MM.1S (cell line): ENCODE results near the gene FIP1L1.

Experiments
- DNase-seq: peaks from one replicate; pipeline ENCODE4 v3.0.0-alpha.2; 2015
- H2AFZ ChIP-seq: fragments of 300-600 bp; sonication (generic); 2 replicates; pipeline ENCODE4 v1.6.0; 2016; ENCODE audit warnings: antibody characterized with exemption, low read length
- H3F3A ChIP-seq: fragments of 300-600 bp; sonication (generic); 2 replicates; pipeline ENCODE4 v1.6.1; 2016; ENCODE audit warnings: mild to moderate bottlenecking, antibody characterized with exemption, low read length, moderate library complexity, mixed read lengths; ENCODE audit not compliant: insufficient read depth
- H3K27ac ChIP-seq: fragments of 300-600 bp; sonication (generic); 2 replicates; pipeline ENCODE4 v1.5.1; 2016; ENCODE audit warnings: mild to moderate bottlenecking, low read length
- H3K27me3 ChIP-seq: fragments of 300-600 bp; sonication (generic); replicated peaks from 2 replicates; pipeline ENCODE4 v1.6.0; 2016; ENCODE audit warnings: low read length; ENCODE audit not compliant: insufficient read depth
- H3K36me3 ChIP-seq: fragments of 300-600 bp; sonication (generic); replicated peaks from 2 replicates; pipeline ENCODE4 v1.6.1; 2016; ENCODE audit warnings: mild to moderate bottlenecking, low read length, mixed read lengths; ENCODE audit not compliant: insufficient read depth
- H3K4me1 ChIP-seq: fragments of 300-600 bp; sonication (generic); 2 replicates; pipeline ENCODE4 v1.6.1; 2016; ENCODE audit warnings: low read length, mixed read lengths
- H3K4me2 ChIP-seq: fragments of 300-600 bp; sonication (generic); 2 replicates; pipeline ENCODE4 v1.6.0; 2016; ENCODE audit warnings: low read depth, low read length
- H3K4me3 ChIP-seq: fragments of 300-600 bp; sonication (generic); 2 replicates; pipeline ENCODE4 v1.5.1; 2016; ENCODE audit warnings: low read length, mixed read lengths
- H3K79me2 ChIP-seq: fragments of 300-600 bp; sonication (generic); 2 replicates; pipeline ENCODE4 v1.6.1; 2016; ENCODE audit warnings: mixed run types, low read length, mixed read lengths
- H3K9ac ChIP-seq: fragments of 300-600 bp; sonication (generic); 2 replicates; pipeline ENCODE4 v1.6.1; 2016; ENCODE audit warnings: low read length, mixed read lengths
- H3K9me2 ChIP-seq: fragments of 300-600 bp; sonication (generic); replicated peaks from 2 replicates; pipeline ENCODE4 v1.6.1; 2016; ENCODE audit warnings: mild to moderate bottlenecking, low read length, mixed read lengths; ENCODE audit not compliant: insufficient read depth
- H3K9me3 ChIP-seq: fragments of 300-600 bp; sonication (generic); replicated peaks from 2 replicates; pipeline ENCODE4 v1.6.1; 2016; ENCODE audit warnings: mild to moderate bottlenecking, low read length, mixed read lengths; ENCODE audit not compliant: insufficient read depth
- H4K20me1 ChIP-seq: fragments of 300-600 bp; sonication (generic); 2 replicates; pipeline ENCODE4 v1.6.1; 2016; ENCODE audit warnings: mild to moderate bottlenecking, low read length, moderate library complexity, mixed read lengths; ENCODE audit not compliant: insufficient read depth
- CTCF ChIP-seq: fragments of 300-600 bp; sonication (generic); IDR thresholded peaks from 2 replicates; pipeline ENCODE4 v1.5.1; 2016; ENCODE audit warnings: antibody characterized with exemption, low read length, mixed read lengths
- EZH2 ChIP-seq: fragments of 300-600 bp; sonication (generic); optimal IDR thresholded peaks from 2 replicates; pipeline ENCODE3; 2017; ENCODE audit warnings: low read depth, mild to moderate bottlenecking, antibody characterized with exemption, low read length, mixed read lengths
- EZH2phosphoT487 ChIP-seq: fragments of 300-600 bp; sonication (generic); IDR thresholded peaks from 2 replicates; pipeline ENCODE4 v1.6.1; 2018; ENCODE audit warnings: antibody characterized with exemption, low read length

Gene FIP1L1

GRCh38 chr4:53497487-53498244 is 120.2 kb downstream of the FIP1L1 start:
- H3K4me2 ChIP-seq, result no peak overlapping the region
- no peak for DNase-seq
- no peaks in the 10 kb centered on the region for H3K36me3 ChIP-seq
- no peak overlapping the region for H2AFZ ChIP-seq
- no peaks in the 10 kb centered on the region for H3K79me2 ChIP-seq
- H3F3A ChIP-seq, result no peaks in the 10 kb centered on the region
- no peaks in the 10 kb centered on the region for H4K20me1 ChIP-seq
- no peaks in the 10 kb centered on the region for H3K9me3 ChIP-seq
- TF ChIP-seq EZH2phosphoT487 (no peak), EZH2 (no peak), CTCF (no peak)
- no peak overlapping the region for H3K27ac ChIP-seq
- no peaks in the 10 kb centered on the region for H3K4me1 ChIP-seq
- no peaks in the 10 kb centered on the region for H3K27me3 ChIP-seq
- no peaks in the 10 kb centered on the region for H3K9me2 ChIP-seq
- H3K4me3 ChIP-seq, result no peak overlapping the region
- no peak overlapping the region for H3K9ac ChIP-seq

- no peaks in the 10 kb centered on the region for H3K9me3 ChIP-seq
- TF ChIP-seq EZH2phosphoT487 (no peak), EZH2 (no peak), CTCF (no peak)
- H3K36me3 ChIP-seq, result no peaks in the 10 kb centered on the region
- no peaks in the 10 kb centered on the region for H3K27me3 ChIP-seq
- H3F3A ChIP-seq, result no peaks in the 10 kb centered on the region
- no peak overlapping the region for H3K4me3 ChIP-seq
- no peak overlapping the region for H3K27ac ChIP-seq
- no peaks in the 10 kb centered on the region for H3K4me1 ChIP-seq
- H3K4me2 ChIP-seq, result no peak overlapping the region
- no peaks in the 10 kb centered on the region for H3K79me2 ChIP-seq
- H3K9me2 ChIP-seq, result no peaks in the 10 kb centered on the region
- no peak for DNase-seq
- H2AFZ ChIP-seq, result no peak overlapping the region
- no peak overlapping the region for H3K9ac ChIP-seq
- no peaks in the 10 kb centered on the region for H4K20me1 ChIP-seq
Observed at GRCh38 chr4:53498706-53499105, 121.3 kb downstream of the FIP1L1 start.

- Histone ChIP-seq H3K4me2 (no peak overlapping the region), H4K20me1 (no peaks in the 10 kb centered on the region), H3K4me3 (no peak overlapping the region)
Observed at GRCh38 chr4:53499791-53500190, 122.3 kb downstream of the FIP1L1 start.

More at GRCh38 chr4:53499791-53500190, 122.3 kb downstream of the FIP1L1 start:
- Histone ChIP-seq H3K4me1 (no peaks in the 10 kb centered on the region), H2AFZ (no peak overlapping the region), H3K9me2 (no peaks in the 10 kb centered on the region), H3K27me3 (no peaks in the 10 kb centered on the region), H3F3A (no peaks in the 10 kb centered on the region), H3K27ac (no peak overlapping the region), H3K36me3 (no peaks in the 10 kb centered on the region), H3K79me2 (no peaks in the 10 kb centered on the region), H3K9ac (no peak overlapping the region), H3K9me3 (no peaks in the 10 kb centered on the region)
- TF ChIP-seq EZH2 (no peak), CTCF (no peak), EZH2phosphoT487 (no peak)
- no peak for DNase-seq
